ENCODE results near the gene PRR36.

Gene PRR36

GRCh38 chr19:7855426-7856108, 18.6 kb downstream of the PRR36 start:
- TF ChIP-seq JUND (IDR thresholded peaks at IDR 0.05; ENCODE audit: low read depth) = no peak
- in situ Hi-C loops (cut with HindIII; ENCODE audit: low pct_unique_long_range_greater_than_20kb, low sequenced_read_pairs) = no loop called here
- no peak for DNase-seq (ENCODE audit: low read depth in 1 of 2, low spot score in 1 of 2)

- TF ChIP-seq JUND (IDR thresholded peaks at IDR 0.05; ENCODE audit: low read depth) = no peak
- no peak for DNase-seq (ENCODE audit: low read depth in 1 of 2, low spot score in 1 of 2)
- in situ Hi-C loops (cut with HindIII; ENCODE audit: low pct_unique_long_range_greater_than_20kb, low sequenced_read_pairs) = no loop called here
These were observed 20.4 kb downstream of the PRR36 start for GRCh38 chr19:7853770-7854128.

- TF ChIP-seq JUND (IDR thresholded peaks at IDR 0.05; ENCODE audit: low read depth) = no peak
- in situ Hi-C loops (cut with HindIII; ENCODE audit: low pct_unique_long_range_greater_than_20kb, low sequenced_read_pairs) = no loop called here
- DNase-seq (ENCODE audit: low read depth in 1 of 2, low spot score in 1 of 2) = no peak
These were observed 21.1 kb downstream of the PRR36 start for GRCh38 chr19:7852851-7853769.

- in situ Hi-C loops (cut with HindIII; ENCODE audit: low pct_unique_long_range_greater_than_20kb, low sequenced_read_pairs) = no loop called here
- DNase-seq (ENCODE audit: low read depth in 1 of 2, low spot score in 1 of 2) = no peak
- no peak for TF ChIP-seq JUND (IDR thresholded peaks at IDR 0.05; ENCODE audit: low read depth)
These were observed 22.3 kb downstream of the PRR36 start for GRCh38 chr19:7851623-7852500.

- DNase-seq (ENCODE audit: low read depth in 1 of 2, low spot score in 1 of 2) = no peak
- TF ChIP-seq JUND (IDR thresholded peaks at IDR 0.05; ENCODE audit: low read depth) = no peak
- in situ Hi-C loops (cut with HindIII; ENCODE audit: low pct_unique_long_range_greater_than_20kb, low sequenced_read_pairs) = no loop called here
These were observed 23.1 kb downstream of the PRR36 start for GRCh38 chr19:7850945-7851622.

- in situ Hi-C loops (cut with HindIII; ENCODE audit: low pct_unique_long_range_greater_than_20kb, low sequenced_read_pairs) = no loop called here
- DNase-seq (ENCODE audit: low read depth in 1 of 2, low spot score in 1 of 2) = peak in 1 of 2 experiments; percentile 58
- no peak for TF ChIP-seq JUND (IDR thresholded peaks at IDR 0.05; ENCODE audit: low read depth)
These were observed 24.0 kb downstream of the PRR36 start for GRCh38 chr19:7850000-7850813.

- no peak for DNase-seq (ENCODE audit: low read depth in 1 of 2, low spot score in 1 of 2)
- in situ Hi-C loops (cut with HindIII; ENCODE audit: low pct_unique_long_range_greater_than_20kb, low sequenced_read_pairs) = no loop called here
- TF ChIP-seq JUND (IDR thresholded peaks at IDR 0.05; ENCODE audit: low read depth) = no peak
These were observed 24.6 kb downstream of the PRR36 start for GRCh38 chr19:7849631-7849999.

- no peak for TF ChIP-seq JUND (IDR thresholded peaks at IDR 0.05; ENCODE audit: low read depth)
- no peak for DNase-seq (ENCODE audit: low read depth in 1 of 2, low spot score in 1 of 2)
- in situ Hi-C loops (cut with HindIII; ENCODE audit: low pct_unique_long_range_greater_than_20kb, low sequenced_read_pairs) = no loop called here
These were observed 25.3 kb downstream of the PRR36 start for GRCh38 chr19:7848779-7849457.

GRCh38 chr19:7847664-7848063, 26.5 kb downstream of the PRR36 start:
- DNase-seq (ENCODE audit: low read depth in 1 of 2, low spot score in 1 of 2) = no peak
- TF ChIP-seq JUND (IDR thresholded peaks at IDR 0.05; ENCODE audit: low read depth) = no peak
- in situ Hi-C loops (cut with HindIII; ENCODE audit: low pct_unique_long_range_greater_than_20kb, low sequenced_read_pairs) = no loop called here

- TF ChIP-seq JUND (IDR thresholded peaks at IDR 0.05; ENCODE audit: low read depth) = no peak
- in situ Hi-C loops (cut with HindIII; ENCODE audit: low pct_unique_long_range_greater_than_20kb, low sequenced_read_pairs) = no loop called here
- DNase-seq (ENCODE audit: low read depth in 1 of 2, low spot score in 1 of 2) = no peak
These were observed 28.0 kb downstream of the PRR36 start for GRCh38 chr19:7846155-7846646.
